K562 (cell line): ENCODE results near the gene CMIP. TPM values are rescaled to one million over a fixed set of nuclear protein-coding genes. Genes with fewer than 3 reads are reported as not detected.

Source experiments
- ATAC-seq: fragments of 200-7000 bp; cut with Tn5 transposase; 3 replicates; pipeline ENCODE4 v1.9.1; 2020; ENCODE audit warnings: moderate library complexity
- BruUV-seq: library from RNA; stranded (reverse); fragments of 400-500 nt; replicated peaks from 2 replicates; lab custom pipeline; 2021; lab: Mats Ljungman, UMichigan
- CTCF ChIA-PET: fragments of 300-600 bp; formaldehyde crosslinking; extraction: SDS; loops from one replicate; lab custom pipeline; 2021; ENCODE audit warnings: low intra/inter-chr PET ratio; lab: Yijun Ruan, JAX
- POLR2A ChIA-PET: fragments of 300-600, 350-650 bp; sonication (Branson Sonifier 250); formaldehyde crosslinking; extraction: SDS; loops from one replicate; lab custom pipeline; 2021; ENCODE audit warnings: antibody characterized with exemption, inconsistent platforms; lab: Yijun Ruan, JAX
- DNase-seq, 4 experiments: peaks; one replicate each; pipeline versions ENCODE4 v3.0.0 to v3.0.0-alpha.2; 2011 to 2018; ENCODE audit warnings: low spot score in 3 of 4, mixed read lengths in 3 of 4; ENCODE audit errors: extremely low read depth in 1 of 4
- FAIRE-seq: peaks from 2 replicates; lab custom pipeline; 2011; peaks lifted over from hg19 to GRCh38; lab: Jason Lieb, UNC
- H2AFZ ChIP-seq: 2 replicates; pipeline ENCODE4 v1.6.0; 2011; ENCODE audit warnings: low read depth, low read length, control low read depth, inconsistent platforms
- H3K27ac ChIP-seq: fragments of 200-600 bp; 3 replicates; pipeline ENCODE4 v1.8.0; 2011; ENCODE audit warnings: low read depth, mild to moderate bottlenecking, control low read depth, inconsistent platforms, low read length, moderate library complexity, mixed read lengths; ENCODE audit errors: extremely low read depth
- H3K27me3 ChIP-seq, 2 experiments: fragments of 300-600 bp in 1 of 2; 2 replicates in 1 of 2; 3 replicates in 1 of 2; pipeline versions ENCODE4 v1.6.0 to v1.8.0; 2011; ENCODE audit warnings: inconsistent platforms in 2 of 2, low read length in 2 of 2, mild to moderate bottlenecking in 1 of 2, mixed read lengths in 1 of 2, moderate library complexity in 1 of 2; ENCODE audit not compliant: control insufficient read depth in 2 of 2, insufficient read depth in 2 of 2
- H3K36me3 ChIP-seq: fragments of 300-600 bp; 3 replicates; pipeline ENCODE4 v1.8.0; 2011; ENCODE audit warnings: mild to moderate bottlenecking, low read length, inconsistent platforms; ENCODE audit not compliant: control insufficient read depth, insufficient read depth
- H3K4me1 ChIP-seq, 2 experiments: fragments of 200-600 bp in 1 of 2; replicated peaks in 1 of 2; 2 replicates in 1 of 2; 3 replicates in 1 of 2; pipeline versions ENCODE4 v1.5.1 to v1.8.0; 2011; ENCODE audit warnings: inconsistent platforms in 2 of 2, low read length in 2 of 2, mild to moderate bottlenecking in 1 of 2, mixed read lengths in 1 of 2, moderate library complexity in 1 of 2; ENCODE audit not compliant: control insufficient read depth in 2 of 2, insufficient read depth in 2 of 2
- H3K4me2 ChIP-seq: 2 replicates; pipeline ENCODE4 v1.6.1; 2011; ENCODE audit warnings: low read length, control low read depth, inconsistent platforms, mixed read lengths; ENCODE audit not compliant: insufficient read depth
- H3K4me3 ChIP-seq: fragments of 200-600 bp; sonication (generic), shearing (Covaris generic); 2 replicates; pipeline ENCODE4 v1.5.1; 2016; ENCODE audit warnings: control low read depth, inconsistent platforms
- H3K79me2 ChIP-seq: fragments of 200-600 bp; 3 replicates; pipeline ENCODE4 v1.8.0; 2011; ENCODE audit warnings: low read length, inconsistent platforms; ENCODE audit not compliant: control insufficient read depth, insufficient read depth
- H3K9ac ChIP-seq, 2 experiments: 2 replicates each; pipeline versions ENCODE4 v1.6.0 to v1.6.1; 2011; ENCODE audit warnings: low read depth in 2 of 2, low read length in 2 of 2, control low read depth in 1 of 2, inconsistent platforms in 1 of 2, mild to moderate bottlenecking in 1 of 2, mixed read lengths in 1 of 2; ENCODE audit not compliant: insufficient read depth in 1 of 2
- H3K9me1 ChIP-seq: one replicate; pipeline ENCODE4 v1.6.0; 2011; ENCODE audit warnings: inconsistent platforms, mild to moderate bottlenecking, low read length, moderate library complexity; ENCODE audit not compliant: control insufficient read depth, insufficient read depth
- H3K9me3 ChIP-seq: replicated peaks from 2 replicates; pipeline ENCODE4 v1.5.1; 2011; ENCODE audit warnings: low read depth, low read length, inconsistent platforms; ENCODE audit not compliant: control insufficient read depth, insufficient read depth
- H4K20me1 ChIP-seq: replicated peaks from 2 replicates; pipeline ENCODE4 v1.6.1; 2011; ENCODE audit warnings: low read length, inconsistent platforms, mixed read lengths; ENCODE audit not compliant: control insufficient read depth, insufficient read depth
- BRF1 ChIP-seq: IDR thresholded peaks from 3 replicates; pipeline ENCODE4 v1.6.1; 2011; ENCODE audit warnings: borderline replicate concordance, mild to moderate bottlenecking; ENCODE audit not compliant: insufficient read length; ENCODE audit errors: extremely low read depth
- FOXA1 ChIP-seq: fragments of 450-650 bp; IDR thresholded peaks from 2 replicates; pipeline ENCODE4 v1.6.1; 2016; ENCODE audit warnings: mild to moderate bottlenecking, borderline replicate concordance
- KAT7 ChIP-seq: sonication (generic); formaldehyde crosslinking; IDR thresholded peaks from 2 replicates; pipeline ENCODE4 v1.8.0; 2022; ENCODE audit warnings: missing genetic modification reagents, mild to moderate bottlenecking, borderline replicate concordance
- KDM2B ChIP-seq: fragments of 250-450 bp; sonication (Bioruptor Pico); IDR thresholded peaks from 2 replicates; pipeline ENCODE4 v1.8.0; 2021; ENCODE audit warnings: mild to moderate bottlenecking, moderate library complexity
- MEIS2 ChIP-seq: fragments of 450-650 bp; IDR thresholded peaks from 2 replicates; pipeline ENCODE4 v1.6.1; 2014; ENCODE audit warnings: mild to moderate bottlenecking; ENCODE audit not compliant: partially characterized antibody
- POLR2G ChIP-seq: fragments of 200-400 bp; formaldehyde crosslinking; IDR thresholded peaks from 2 replicates; pipeline ENCODE4 v1.6.1; 2017; ENCODE audit warnings: low read depth, mild to moderate bottlenecking, antibody characterized with exemption, low read length, moderate library complexity
- RBM22 ChIP-seq: fragments of 200-400 bp; formaldehyde crosslinking; IDR thresholded peaks from 2 replicates; pipeline ENCODE4 v1.6.1; 2018; ENCODE audit warnings: low read length, low read depth; ENCODE audit not compliant: poor library complexity, severe bottlenecking
- RCOR1 ChIP-seq, 2 experiments: IDR thresholded peaks; 2 replicates each; pipeline ENCODE4 v1.6.1; 2012; ENCODE audit warnings: low read depth in 2 of 2, low read length in 2 of 2, borderline replicate concordance in 1 of 2, improper control_type of control experiment in 1 of 2
- SRSF9 ChIP-seq: fragments of 200-400 bp; formaldehyde crosslinking; IDR thresholded peaks from 2 replicates; pipeline ENCODE4 v1.6.1; 2017; ENCODE audit warnings: low read depth, low read length, borderline replicate concordance
- XRCC4 ChIP-seq: IDR thresholded peaks from one replicate; pipeline ENCODE4 v1.6.1; 2011; ENCODE audit not compliant: insufficient read depth, insufficient read length; ENCODE audit errors: extremely low read depth
- WGBS: fragments of 100-300 bp; shearing (Covaris generic); methylation state at CpG from one replicate; pipeline ENCODE4 v1.1.6; 2016; ENCODE audit warnings: low coverage, mixed read lengths; ENCODE audit not compliant: insufficient coverage; ENCODE audit errors: missing lambda C conversion rate; 5-methylcytosine and 5-hydroxymethylcytosine counted together
- in situ Hi-C: fragments of 300-500 bp; cut with MboI; formaldehyde crosslinking; loops from 4 replicates; pipeline ENCODE4 v1.15.0; 2018; ENCODE audit warnings: inconsistent platforms, mixed read lengths
- intact Hi-C: fragments of 100-400 bp; cut with micrococcal nuclease; formaldehyde crosslinking; loops from 2 replicates; pipeline ENCODE4 v1.14.2; 2022
- polyA plus RNA-seq, 8 experiments: library from polyadenylated mRNA; depleted of rRNA in 4 of 8; stranded (reverse) in 5 of 8; unstranded in 3 of 8; fragments of >200 nt; fragmentation: Nextera tagmentation in 2 of 8; fragmentation: Illumina TruSeq in 1 of 8; extraction: Ambion mirVana in 2 of 8; extraction: Trizol in 1 of 8; gene quantifications; 2 replicates each; pipeline versions ENCODE4 v1.2.1 to v1.2.3, GENCODE V29; 2011 to 2014; ENCODE audit warnings: inconsistent platforms in 1 of 8, missing spikeins in 1 of 8
- total RNA-seq, 7 experiments: library from RNA; depleted of rRNA in 6 of 7; stranded (reverse); fragments of >200 nt in 6 of 7; fragmentation: Illumina TruSeq in 2 of 7; extraction: Trizol in 2 of 7; gene quantifications; 2 replicates each; pipeline versions ENCODE4 v1.2.1 to v1.2.3, GENCODE V29; 2011 to 2021; ENCODE audit warnings: low replicate concordance in 1 of 7
- TF ChIP-seq, protein P1 (sequence below): sonication (generic); formaldehyde crosslinking; IDR thresholded peaks from 2 replicates; pipeline ENCODE4 v1.9.0; 2022; ENCODE audit warnings: mild to moderate bottlenecking, missing genetic modification reagents
- TF ChIP-seq, protein P2 (sequence below): sonication (generic); formaldehyde crosslinking; IDR thresholded peaks from 2 replicates; pipeline ENCODE4 v1.4.0; 2020; ENCODE audit warnings: mild to moderate bottlenecking, missing genetic modification reagents
- TF ChIP-seq, protein P3 (sequence below), 3 experiments: fragments of 200-800 bp in 1 of 3; sonication (Bioruptor generic) in 1 of 3; sonication (generic) in 1 of 3; formaldehyde crosslinking in 1 of 3; IDR thresholded peaks; 2 replicates each; pipeline versions ENCODE4 v1.6.1 to v1.8.0; 2016 to 2022; ENCODE audit warnings: mild to moderate bottlenecking in 2 of 3, missing compliant biosample characterization in 2 of 3, missing genetic modification characterization in 2 of 3, missing genetic modification reagents in 1 of 3

CMIP gene
- total and polyA plus RNA-seq, 9 of the 15 experiments (the other 6 are each of a cell fraction or from before 2014, with no cell fraction given), result 0.94 to 82.5 (median 10.3) TPM

DNA sequence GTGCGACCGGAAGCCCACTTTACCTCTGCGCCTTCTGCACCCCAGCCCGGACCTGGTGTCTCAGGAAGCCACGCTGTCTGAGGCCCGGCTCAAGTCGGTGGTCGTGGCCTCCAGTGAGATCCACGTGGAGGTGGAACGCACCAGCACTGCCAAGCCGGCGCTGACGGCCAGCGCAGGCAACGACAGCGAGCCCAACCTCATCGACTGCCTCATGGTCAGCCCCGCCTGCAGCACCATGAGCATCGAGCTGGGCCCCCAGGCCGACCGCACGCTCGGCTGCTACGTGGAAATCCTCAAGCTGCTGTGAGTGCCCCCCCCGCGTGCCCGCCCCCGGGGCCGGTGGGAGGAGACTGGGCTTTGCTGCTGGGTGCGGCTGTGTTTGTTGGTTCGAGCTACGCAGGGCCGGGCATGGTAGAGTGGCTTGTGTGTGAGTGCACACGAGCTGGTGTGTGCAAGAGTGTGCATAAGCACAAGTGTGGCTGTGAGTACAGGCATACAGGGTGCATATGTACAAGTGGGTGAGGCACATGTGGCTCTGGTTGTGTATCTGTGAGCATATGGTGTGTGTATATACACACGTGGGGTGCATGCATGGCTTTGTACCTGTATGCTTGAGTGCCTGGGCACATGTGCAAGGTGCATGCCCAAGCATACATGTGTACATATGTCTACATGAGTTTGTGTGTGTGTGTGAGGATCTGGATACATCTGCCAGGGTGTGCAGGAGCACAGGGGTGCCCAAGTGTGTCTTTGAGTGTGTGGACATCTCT is 233.9 kb downstream of the CMIP start:
- no peaks in the 10 kb centered on the region for H3K79me2 ChIP-seq
- CTCF ChIA-PET, result no interaction called here
- H2AFZ ChIP-seq, result no peak overlapping the region
- peak in 1 of 4 experiments; percentile 33 for DNase-seq
- H3K4me3 ChIP-seq, result no peak overlapping the region
- H3K9me1 ChIP-seq, result no peaks in the 10 kb centered on the region
- no peaks in the 10 kb centered on the region for H3K9me3 ChIP-seq
- POLR2A ChIA-PET, result no interaction called here
- no TSS peak for BruUV-seq
- H3K36me3 ChIP-seq, result peaks cover 67% of the 10 kb centered on the region; the same call in 2 of the 3 replicates
- WGBS, result 91% methylated on average over 26 of the region's 35 CpGs
- H3K4me1 ChIP-seq, result peaks cover 0 to 11% of the 10 kb centered on the region in 2 experiments; a peak in 1 of 5 replicates
- peaks cover 6% of the 10 kb centered on the region; the same call in 1 of the 2 replicates for H4K20me1 ChIP-seq
- no peak overlapping the region for H3K4me2 ChIP-seq
- no peak for ATAC-seq
- in situ Hi-C loops (no loop called here), intact Hi-C loops (no loop called here)
- TF ChIP-seq FOXA1 (no peak), XRCC4 (no peak), RCOR1 (IDR thresholded peaks at IDR 0.05; ENCODE audit: borderline replicate concordance in 1 of 2, low read depth in 2 of 2, low read length in 2 of 2) (no peak), SRSF9 (no peak), MEIS2 (no peak), POLR2G (peak; percentile 42; the same call in 1 of the 2 replicates), KDM2B (CRISPR knock-in tag) (no peak), BRF1 (no peak), RBM22 (peak; percentile 93), KAT7 (no peak)
- TF ChIP-seq, protein P1, sequence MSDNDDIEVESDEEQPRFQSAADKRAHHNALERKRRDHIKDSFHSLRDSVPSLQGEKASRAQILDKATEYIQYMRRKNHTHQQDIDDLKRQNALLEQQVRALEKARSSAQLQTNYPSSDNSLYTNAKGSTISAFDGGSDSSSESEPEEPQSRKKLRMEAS (CRISPR knock-in tag), result no peak; the same call in 1 of the 2 replicates
- TF ChIP-seq, protein P2, sequence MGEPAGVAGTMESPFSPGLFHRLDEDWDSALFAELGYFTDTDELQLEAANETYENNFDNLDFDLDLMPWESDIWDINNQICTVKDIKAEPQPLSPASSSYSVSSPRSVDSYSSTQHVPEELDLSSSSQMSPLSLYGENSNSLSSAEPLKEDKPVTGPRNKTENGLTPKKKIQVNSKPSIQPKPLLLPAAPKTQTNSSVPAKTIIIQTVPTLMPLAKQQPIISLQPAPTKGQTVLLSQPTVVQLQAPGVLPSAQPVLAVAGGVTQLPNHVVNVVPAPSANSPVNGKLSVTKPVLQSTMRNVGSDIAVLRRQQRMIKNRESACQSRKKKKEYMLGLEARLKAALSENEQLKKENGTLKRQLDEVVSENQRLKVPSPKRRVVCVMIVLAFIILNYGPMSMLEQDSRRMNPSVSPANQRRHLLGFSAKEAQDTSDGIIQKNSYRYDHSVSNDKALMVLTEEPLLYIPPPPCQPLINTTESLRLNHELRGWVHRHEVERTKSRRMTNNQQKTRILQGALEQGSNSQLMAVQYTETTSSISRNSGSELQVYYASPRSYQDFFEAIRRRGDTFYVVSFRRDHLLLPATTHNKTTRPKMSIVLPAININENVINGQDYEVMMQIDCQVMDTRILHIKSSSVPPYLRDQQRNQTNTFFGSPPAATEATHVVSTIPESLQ (CRISPR knock-in tag), result no peak
- TF ChIP-seq, protein P3, sequence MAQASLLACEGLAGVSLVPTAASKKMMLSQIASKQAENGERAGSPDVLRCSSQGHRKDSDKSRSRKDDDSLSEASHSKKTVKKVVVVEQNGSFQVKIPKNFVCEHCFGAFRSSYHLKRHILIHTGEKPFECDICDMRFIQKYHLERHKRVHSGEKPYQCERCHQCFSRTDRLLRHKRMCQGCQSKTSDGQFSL (CRISPR knock-in tag; IDR thresholded peaks at IDR 0.05), result peak; percentile 68
- TF ChIP-seq, protein P3 (tag; IDR thresholded peaks at IDR 0.05), result no peak
- no peak for FAIRE-seq
- no peaks in the 10 kb centered on the region for H3K27me3 ChIP-seq
- H3K9ac ChIP-seq, result no peak overlapping the region
- no peak overlapping the region for H3K27ac ChIP-seq
